Neural progenitor cell (in vitro differentiated cells): Measurements from ENCODE around the gene USP7. TPM values are rescaled to one million over a fixed set of nuclear protein-coding genes. Genes with fewer than 3 reads are reported as not detected.

Source experiments
- DNase-seq: peaks from one replicate; pipeline ENCODE4 v3.0.0-alpha.2; 2016; ENCODE audit warnings: low spot score
- H2AFZ ChIP-seq: fragments of 200-600 bp; sonication (generic); replicated peaks from 2 replicates; pipeline ENCODE4 v1.6.1; 2016; ENCODE audit warnings: antibody characterized with exemption
- H3F3A ChIP-seq: fragments of 200-600 bp; sonication (generic); 2 replicates; pipeline ENCODE4 v1.6.1; 2016; ENCODE audit warnings: antibody characterized with exemption, low read depth
- H3K27ac ChIP-seq: fragments of 200-600 bp; sonication (generic); 2 replicates; pipeline ENCODE4 v1.5.1; 2016; ENCODE audit warnings: mild to moderate bottlenecking
- H3K27me3 ChIP-seq: fragments of 200-600 bp; sonication (generic); 2 replicates; pipeline ENCODE4 v1.6.1; 2016; ENCODE audit warnings: mild to moderate bottlenecking, moderate library complexity
- H3K36me3 ChIP-seq: fragments of 200-600 bp; sonication (generic); 2 replicates; pipeline ENCODE4 v1.5.1; 2016
- H3K4me1 ChIP-seq: fragments of 200-600 bp; sonication (generic); 2 replicates; pipeline ENCODE4 v1.6.1; 2016; ENCODE audit warnings: mixed run types
- H3K4me2 ChIP-seq: fragments of 200-600 bp; sonication (generic); 2 replicates; pipeline ENCODE4 v1.6.1; 2016
- H3K4me3 ChIP-seq: fragments of 200-600 bp; sonication (generic); 2 replicates; pipeline ENCODE4 v1.5.1; 2016
- H3K79me2 ChIP-seq: fragments of 200-600 bp; sonication (generic); 2 replicates; pipeline ENCODE4 v1.6.1; 2016; ENCODE audit warnings: low read depth
- H3K9ac ChIP-seq: fragments of 200-600 bp; sonication (generic); 2 replicates; pipeline ENCODE4 v1.6.1; 2016
- H3K9me3 ChIP-seq: fragments of 200-600 bp; sonication (generic); 2 replicates; pipeline ENCODE4 v1.5.1; 2016; ENCODE audit warnings: low read depth
- H4K20me1 ChIP-seq: fragments of 200-600 bp; sonication (generic); 2 replicates; pipeline ENCODE4 v1.6.1; 2016; ENCODE audit warnings: low read depth
- H3K27ac Mint-ChIP-seq: 3 replicates; pipeline ENCODE4 v1.8.0; 2021; ENCODE audit warnings: mixed read lengths
- H3K27me3 Mint-ChIP-seq: 2 replicates; pipeline ENCODE4 v1.8.0; 2022; ENCODE audit warnings: low read depth, mild to moderate bottlenecking, inconsistent platforms, moderate library complexity, mixed read lengths; ENCODE audit not compliant: insufficient read depth
- H3K36me3 Mint-ChIP-seq: 3 replicates; pipeline ENCODE4 v1.8.0; 2021; ENCODE audit warnings: mixed read lengths
- H3K4me1 Mint-ChIP-seq: 3 replicates; pipeline ENCODE4 v1.8.0; 2021; ENCODE audit warnings: mixed read lengths
- H3K4me3 Mint-ChIP-seq: 3 replicates; pipeline ENCODE4 v1.8.0; 2021; ENCODE audit warnings: mild to moderate bottlenecking, moderate library complexity, mixed read lengths
- H3K9me3 Mint-ChIP-seq: 3 replicates; pipeline ENCODE4 v1.8.0; 2020; ENCODE audit warnings: mixed read lengths
- CTCF ChIP-seq: fragments of 200-600 bp; sonication (generic); IDR thresholded peaks from 2 replicates; pipeline ENCODE4 v1.5.1; 2017; ENCODE audit warnings: antibody characterized with exemption, mild to moderate bottlenecking
- EZH2 ChIP-seq: fragments of 200-600 bp; sonication (generic); IDR thresholded peaks from 2 replicates; pipeline ENCODE4 v1.6.1; 2017; ENCODE audit warnings: antibody characterized with exemption, mild to moderate bottlenecking, moderate library complexity
- EZH2phosphoT487 ChIP-seq: fragments of 200-600 bp; sonication (generic); IDR thresholded peaks from 2 replicates; pipeline ENCODE4 v1.6.1; 2017; ENCODE audit warnings: antibody characterized with exemption
- total RNA-seq: library from RNA; depleted of rRNA; stranded (reverse); fragments of >200 nt; gene quantifications from 2 replicates; pipeline ENCODE4 v1.2.3, GENCODE V29; 2015; ENCODE audit warnings: low replicate concordance

USP7 gene
- total RNA-seq, 1 donor from 2014 or later = 90.3 TPM

DNA sequence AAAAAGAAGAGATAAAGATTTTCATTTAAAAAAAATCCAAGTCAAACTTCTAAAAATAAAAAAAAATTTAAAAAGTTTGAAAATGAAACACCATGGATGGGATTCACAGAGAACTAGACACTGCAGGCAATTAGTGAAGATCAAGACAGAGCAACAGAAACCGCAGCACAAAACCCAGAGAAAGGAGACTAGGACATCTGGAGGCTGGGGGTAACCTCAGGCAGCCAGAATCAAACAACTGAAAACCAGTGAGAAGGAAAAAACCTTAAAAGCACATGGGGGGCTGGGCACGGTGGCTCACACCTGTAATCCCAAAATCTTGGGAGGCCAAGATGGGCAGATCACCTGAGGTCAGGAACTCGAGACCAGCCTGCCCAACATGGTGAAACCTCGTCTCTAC, 50.9 kb downstream of the USP7 start:
- Mint-ChIP-seq H3K36me3 (peaks cover 60% of the 10 kb centered on the region), H3K4me1 (peaks cover 14% of the 10 kb centered on the region), H3K9me3 (no peaks in the 10 kb centered on the region), H3K4me3 (no peak overlapping the region), H3K27ac (no peak overlapping the region), H3K27me3 (peaks cover 5% of the 10 kb centered on the region)
- Histone ChIP-seq H3K27me3 (no peaks in the 10 kb centered on the region), H3K9ac (no peak overlapping the region), H2AFZ (no peak overlapping the region), H3K27ac (no peak overlapping the region), H3F3A (peaks cover 4% of the 10 kb centered on the region), H3K36me3 (peaks cover 17% of the 10 kb centered on the region), H3K9me3 (no peaks in the 10 kb centered on the region), H3K79me2 (peaks cover 27% of the 10 kb centered on the region), H4K20me1 (peaks cover 59% of the 10 kb centered on the region), H3K4me1 (peaks cover 8% of the 10 kb centered on the region), H3K4me2 (no peak overlapping the region), H3K4me3 (no peak overlapping the region)
- no peak for DNase-seq
- no peak for TF ChIP-seq EZH2phosphoT487

GRCh38 chr16:8910811-8911210, 52.9 kb downstream of the USP7 start:
- no peaks in the 10 kb centered on the region for H3K4me1 ChIP-seq
- H3K4me3 ChIP-seq = no peak overlapping the region
- no peak overlapping the region for H2AFZ ChIP-seq
- peak overlapping the region; percentile 40 for H3K4me3 Mint-ChIP-seq
- peaks cover 60% of the 10 kb centered on the region for H4K20me1 ChIP-seq
- no peaks in the 10 kb centered on the region for H3K9me3 ChIP-seq
- no peaks in the 10 kb centered on the region for H3K27me3 ChIP-seq
- no peak for DNase-seq
- H3K4me2 ChIP-seq = no peak overlapping the region
- H3K36me3 Mint-ChIP-seq = peaks cover 46% of the 10 kb centered on the region
- no peaks in the 10 kb centered on the region for H3K9me3 Mint-ChIP-seq
- no peak overlapping the region for H3K27ac ChIP-seq
- no peak overlapping the region for H3K9ac ChIP-seq
- H3K27me3 Mint-ChIP-seq = peaks cover 5% of the 10 kb centered on the region
- peaks cover 4% of the 10 kb centered on the region for H3F3A ChIP-seq
- H3K79me2 ChIP-seq = peaks cover 27% of the 10 kb centered on the region
- H3K27ac Mint-ChIP-seq = no peak overlapping the region
- TF ChIP-seq CTCF (no peak), EZH2phosphoT487 (no peak), EZH2 (no peak)
- peaks cover 3% of the 10 kb centered on the region for H3K4me1 Mint-ChIP-seq
- peaks cover 20% of the 10 kb centered on the region for H3K36me3 ChIP-seq

- Histone ChIP-seq H2AFZ (no peak overlapping the region), H3K4me1 (no peaks in the 10 kb centered on the region), H3K9ac (no peak overlapping the region), H4K20me1 (peaks cover 55% of the 10 kb centered on the region), H3F3A (no peaks in the 10 kb centered on the region), H3K4me2 (no peak overlapping the region), H3K36me3 (peaks cover 15% of the 10 kb centered on the region), H3K27me3 (no peaks in the 10 kb centered on the region), H3K4me3 (no peak overlapping the region), H3K9me3 (no peaks in the 10 kb centered on the region), H3K79me2 (peaks cover 15% of the 10 kb centered on the region), H3K27ac (no peak overlapping the region)
- no peaks in the 10 kb centered on the region for H3K4me1 Mint-ChIP-seq
- no peak for TF ChIP-seq EZH2phosphoT487
- no peak for TF ChIP-seq EZH2
- no peak for TF ChIP-seq CTCF
- peaks cover 6% of the 10 kb centered on the region for H3K27me3 Mint-ChIP-seq
- peaks cover 46% of the 10 kb centered on the region for H3K36me3 Mint-ChIP-seq
- H3K9me3 Mint-ChIP-seq = no peaks in the 10 kb centered on the region
- peak overlapping the region; percentile 78 for H3K27ac Mint-ChIP-seq
- no peak overlapping the region for H3K4me3 Mint-ChIP-seq
- DNase-seq = no peak
These were observed 54.8 kb downstream of the USP7 start for GRCh38 chr16:8908810-8909468.

- no peak for DNase-seq
- peaks cover 37% of the 10 kb centered on the region for H4K20me1 ChIP-seq
- no peaks in the 10 kb centered on the region for H3K4me1 ChIP-seq
- no peaks in the 10 kb centered on the region for H3K9me3 ChIP-seq
- Mint-ChIP-seq H3K9me3 (no peaks in the 10 kb centered on the region), H3K36me3 (peaks cover 44% of the 10 kb centered on the region), H3K4me3 (no peak overlapping the region), H3K27ac (no peak overlapping the region), H3K4me1 (no peaks in the 10 kb centered on the region), H3K27me3 (peaks cover 4% of the 10 kb centered on the region)
- H3F3A ChIP-seq = no peaks in the 10 kb centered on the region
- peaks cover 15% of the 10 kb centered on the region for H3K36me3 ChIP-seq
- no peak overlapping the region for H3K27ac ChIP-seq
- no peak overlapping the region for H3K9ac ChIP-seq
- no peak overlapping the region for H3K4me2 ChIP-seq
- no peak overlapping the region for H2AFZ ChIP-seq
- no peaks in the 10 kb centered on the region for H3K27me3 ChIP-seq
- H3K4me3 ChIP-seq = no peak overlapping the region
- peaks cover 4% of the 10 kb centered on the region for H3K79me2 ChIP-seq
- TF ChIP-seq EZH2 = no peak
- no peak for TF ChIP-seq EZH2phosphoT487
- no peak for TF ChIP-seq CTCF
These were observed 56.6 kb downstream of the USP7 start for GRCh38 chr16:8907096-8907495.
